Measurements from ENCODE around the gene IL2RA. TPM values are rescaled to one million over a fixed set of nuclear protein-coding genes. Genes with fewer than 3 reads are reported as not detected.

The IL2RA gene
- total and polyA plus RNA-seq, 9 of the 15 experiments (the other 6 are each of a cell fraction or from before 2014, with no cell fraction given), result 0.95 TPM; not detected in 8

- Histone ChIP-seq H3K4me1 (replicated peaks in 1 of 2; ENCODE audit: control insufficient read depth in 2 of 2, insufficient read depth in 2 of 2, low read length in 2 of 2) (peaks cover 5 to 19% of the 10 kb centered on the region in 2 experiments; a peak in 4 of 5 replicates), H3K27me3 (ENCODE audit: control insufficient read depth in 2 of 2, insufficient read depth in 2 of 2, low read length in 2 of 2) (no peaks in the 10 kb centered on the region), H2AFZ (ENCODE audit: low read depth, low read length) (peak overlapping the region; percentile 93), H3K79me2 (ENCODE audit: control insufficient read depth, insufficient read depth, low read length) (no peaks in the 10 kb centered on the region), H3K9me1 (ENCODE audit: control insufficient read depth, insufficient read depth, low read length) (no peaks in the 10 kb centered on the region), H4K20me1 (replicated peaks; ENCODE audit: control insufficient read depth, insufficient read depth, low read length) (no peaks in the 10 kb centered on the region), H3K4me2 (ENCODE audit: insufficient read depth, low read length) (peak overlapping the region; percentile 72), H3K9ac (ENCODE audit: insufficient read depth in 1 of 2, low read depth in 2 of 2, low read length in 2 of 2) (peak overlapping the region in 1 of 2 experiments; percentile 61; a peak in 3 of 4 replicates), H3K36me3 (ENCODE audit: control insufficient read depth, insufficient read depth, low read length) (no peaks in the 10 kb centered on the region), H3K4me3 (no peak overlapping the region), H3K27ac (ENCODE audit: extremely low read depth, low read depth, low read length) (peak overlapping the region; percentile 73), H3K9me3 (replicated peaks; ENCODE audit: control insufficient read depth, insufficient read depth, low read depth, low read length) (peaks cover 5% of the 10 kb centered on the region)
- POLR2A ChIA-PET, result interaction anchor here (0.9 to 1.6 kb wide), 2 partner anchors 10 to 11 kb away, joined by 3 to 6 read pairs; no protein-coding TSS in a partner anchor
- WGBS (ENCODE audit: insufficient coverage, low coverage, missing lambda C conversion rate), result 6% methylated on average over 4 of the region's 4 CpGs
- CTCF ChIA-PET (ENCODE audit: low intra/inter-chr PET ratio), result no interaction called here
- DNase-seq (ENCODE audit: extremely low read depth in 1 of 4, low spot score in 3 of 4) (peak; percentile 49 to 84 (median 66)), FAIRE-seq (peak; percentile 65), ATAC-seq (peak; percentile 92)
- in situ Hi-C loops (cut with MboI), result no loop called here
- no TSS peak for BruUV-seq (replicated peaks)
- intact Hi-C loops (cut with micrococcal nuclease), result no loop called here
- no peak for TF ChIP-seq MAFG (tag; conservative IDR thresholded peaks at IDR 0.05)
- TF ChIP-seq DPF2 (IDR thresholded peaks at IDR 0.05), result peak; percentile 84
- peak; percentile 76 for TF ChIP-seq NCOR1 (IDR thresholded peaks at IDR 0.05)
- TF ChIP-seq CREB5 (CRISPR knock-in tag; IDR thresholded peaks at IDR 0.05), result no peak
- no peak for TF ChIP-seq HNRNPK (IDR thresholded peaks at IDR 0.05; ENCODE audit: low read depth, low read length, poor library complexity, severe bottlenecking)
- TF ChIP-seq HCFC1 (IDR thresholded peaks at IDR 0.05; ENCODE audit: low read depth, low read length), result no peak
- no peak for TF ChIP-seq ZNF445 (CRISPR knock-in tag; IDR thresholded peaks at IDR 0.05; ENCODE audit: low read depth)
- TF ChIP-seq FOSL1 (tag; conservative IDR thresholded peaks at IDR 0.05), result no peak
- peak; percentile 68 for TF ChIP-seq CBFA2T2 (conservative IDR thresholded peaks at IDR 0.05)
- TF ChIP-seq SMARCA4 (IDR thresholded peaks at IDR 0.05), result peak; percentile 71
- no peak for TF ChIP-seq MIER1 (IDR thresholded peaks at IDR 0.05; ENCODE audit: low read depth)
- TF ChIP-seq TAL1 (IDR thresholded peaks at IDR 0.05), result peak; percentile 76
- peak; percentile 36; the same call in 1 of the 2 replicates for TF ChIP-seq MTA3 (IDR thresholded peaks at IDR 0.05; ENCODE audit: borderline replicate concordance)
- TF ChIP-seq ZNF239 (CRISPR knock-in tag; IDR thresholded peaks at IDR 0.05), result no peak
- peak; percentile 27; the same call in 1 of the 2 replicates for TF ChIP-seq GATAD2B (IDR thresholded peaks at IDR 0.05; ENCODE audit: borderline replicate concordance)
- no peak for TF ChIP-seq TBP (optimal IDR thresholded peaks at IDR 0.05; ENCODE audit: low read depth, low read length)
- TF ChIP-seq ZNF592 (IDR thresholded peaks at IDR 0.05), result peak; percentile 38; the same call in 1 of the 2 replicates
- TF ChIP-seq NR2C1 (IDR thresholded peaks at IDR 0.05), result no peak
- TF ChIP-seq NR2C1 (tag; IDR thresholded peaks at IDR 0.05), result no peak
- TF ChIP-seq LEF1 (IDR thresholded peaks at IDR 0.05), result peak; percentile 68; the same call in 1 of the 2 replicates
- TF ChIP-seq SMARCE1 (IDR thresholded peaks at IDR 0.05), result peak; percentile 41; the same call in 1 of the 2 replicates
- TF ChIP-seq ZBTB7A (IDR thresholded peaks at IDR 0.05; ENCODE audit: borderline replicate concordance, control insufficient read depth, low read depth, low read length), result peak; percentile 58; the same call in 1 of the 2 replicates
Observed at GRCh38 chr10:5987747-5988146, 74.4 kb downstream of the IL2RA start.
